Raji (cell line): ENCODE results near the gene ZSWIM5.

Experiments used
- POLR2A ChIP-seq: IDR thresholded peaks from 2 replicates; pipeline ENCODE4 v1.6.1; 2011; ENCODE audit warnings: low read depth, low read length, control low read depth; ENCODE audit not compliant: insufficient read depth

Gene ZSWIM5

DNA sequence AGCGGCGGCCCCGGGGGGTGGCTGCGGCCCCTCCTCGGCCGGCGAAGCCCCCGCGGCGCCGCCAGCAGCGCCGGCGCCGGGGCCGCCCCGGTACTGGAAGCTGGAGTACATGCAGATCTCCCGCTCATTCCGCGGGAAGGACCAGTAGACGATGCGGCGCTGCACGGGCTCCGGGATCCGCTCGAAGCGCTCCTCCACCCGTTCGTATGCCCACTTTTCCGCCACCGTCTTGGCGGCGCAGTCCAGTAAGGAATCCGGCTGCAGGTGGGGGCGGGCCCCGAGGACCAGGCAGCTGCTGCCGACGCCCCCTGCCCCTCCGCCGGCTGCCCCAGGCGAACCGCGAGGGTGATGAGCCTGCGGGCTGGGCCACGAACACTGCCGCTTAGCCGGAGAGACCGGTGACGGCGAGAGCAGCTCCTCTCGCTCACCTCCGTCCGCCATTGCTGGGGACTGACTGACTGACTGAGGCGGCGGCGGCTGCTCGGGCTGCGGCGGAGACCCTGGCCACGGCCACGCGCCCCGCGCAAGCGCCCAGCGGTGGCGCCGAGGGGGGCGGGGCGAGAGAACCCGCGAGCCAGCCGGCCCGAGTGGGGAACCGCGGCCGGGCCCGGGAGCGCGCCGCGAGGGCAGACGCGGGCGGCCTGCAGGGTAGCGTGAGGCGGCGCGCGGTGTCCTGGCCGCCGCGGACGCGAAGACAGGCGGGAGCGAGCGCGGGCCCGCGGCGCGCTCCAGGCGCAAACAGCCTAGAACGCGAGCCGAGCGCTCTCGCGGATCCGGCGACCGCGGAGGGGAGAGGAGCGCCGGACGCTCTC lies at the start of gene ZSWIM5:
ZSWIM5 (minus strand) TSS at position 696 of the 812 bp plus-strand sequence; CDS start at position 441, 255 bp downstream.
- TF ChIP-seq POLR2A: no peak

GRCh38 chr1:45254490-45254889 lies 48.1 kb upstream of the ZSWIM5 start:
- TF ChIP-seq POLR2A: no peak

- no peak for TF ChIP-seq POLR2A
These were observed 44.1 kb upstream of the ZSWIM5 start for GRCh38 chr1:45250544-45250943.

GRCh38 chr1:45246760-45247159 lies 40.4 kb upstream of the ZSWIM5 start:
- no peak for TF ChIP-seq POLR2A

- no peak for TF ChIP-seq POLR2A
These were observed 38.3 kb upstream of the ZSWIM5 start for GRCh38 chr1:45244660-45245059.

DNA sequence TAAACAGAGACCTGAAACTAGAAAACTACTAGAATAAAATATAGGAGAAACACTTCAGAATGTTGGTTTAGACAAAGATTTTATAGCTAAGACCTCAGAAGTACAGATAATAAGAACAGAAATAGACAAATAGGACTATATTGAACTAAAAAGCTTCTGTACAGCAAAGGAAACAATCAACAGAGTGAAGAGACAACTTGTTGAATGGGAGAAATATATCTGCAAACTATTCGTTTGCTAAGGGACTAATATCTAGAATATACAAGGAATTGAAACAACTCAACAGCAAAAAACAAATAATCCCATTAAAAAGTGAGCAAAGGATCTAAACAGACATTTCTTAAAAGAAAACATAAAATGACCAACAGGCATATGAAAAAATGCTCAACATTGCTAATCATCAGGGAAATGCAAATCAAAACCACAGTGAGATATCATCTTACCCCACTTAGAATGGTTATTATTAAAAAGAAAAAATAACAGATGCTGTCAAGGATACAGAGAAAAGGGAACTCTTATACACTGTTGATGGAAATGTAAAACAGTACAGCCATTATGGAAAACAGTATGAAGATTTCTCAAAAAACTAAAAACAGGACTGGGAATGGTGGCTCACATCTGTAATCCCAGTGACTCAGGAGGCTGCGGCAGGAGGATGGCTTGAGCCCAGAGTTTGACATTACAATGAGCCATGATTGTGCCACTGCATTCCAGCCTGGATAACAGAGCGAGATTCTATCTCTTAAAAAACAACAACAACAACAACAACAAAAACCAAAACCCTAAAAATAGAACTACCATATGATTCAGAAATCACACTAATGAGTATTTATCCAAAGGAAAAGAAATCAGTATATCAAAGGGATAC lies 37.3 kb upstream of the ZSWIM5 start:
- TF ChIP-seq POLR2A: no peak

GRCh38 chr1:45238846-45239245 lies 32.4 kb upstream of the ZSWIM5 start:
- TF ChIP-seq POLR2A: no peak

DNA sequence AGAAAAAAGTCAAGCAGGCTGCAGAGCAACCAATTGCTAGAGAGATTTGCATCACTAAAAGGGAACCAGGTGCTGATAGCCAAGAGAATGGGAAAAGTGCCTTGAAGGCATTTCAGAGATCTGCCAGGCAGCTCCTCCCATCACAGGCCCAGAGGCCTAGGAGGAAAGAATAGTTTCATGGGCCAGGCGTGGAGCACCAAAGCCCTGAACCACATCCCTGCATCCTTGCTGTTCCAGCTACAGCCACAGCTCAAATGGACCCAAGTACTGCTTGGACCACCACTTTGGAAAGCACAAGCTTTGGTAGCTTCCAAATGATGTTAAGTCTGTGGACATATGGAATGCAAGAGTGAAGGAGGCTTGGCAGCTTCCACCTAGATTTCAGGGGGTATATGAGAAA lies 29.7 kb upstream of the ZSWIM5 start:
- no peak for TF ChIP-seq POLR2A

GRCh38 chr1:45230537-45230936 lies 24.1 kb upstream of the ZSWIM5 start:
- no peak for TF ChIP-seq POLR2A

GRCh38 chr1:45225598-45225997 lies 19.2 kb upstream of the ZSWIM5 start:
- no peak for TF ChIP-seq POLR2A

- no peak for TF ChIP-seq POLR2A
These were observed 15.3 kb upstream of the ZSWIM5 start for GRCh38 chr1:45221716-45222115.

DNA sequence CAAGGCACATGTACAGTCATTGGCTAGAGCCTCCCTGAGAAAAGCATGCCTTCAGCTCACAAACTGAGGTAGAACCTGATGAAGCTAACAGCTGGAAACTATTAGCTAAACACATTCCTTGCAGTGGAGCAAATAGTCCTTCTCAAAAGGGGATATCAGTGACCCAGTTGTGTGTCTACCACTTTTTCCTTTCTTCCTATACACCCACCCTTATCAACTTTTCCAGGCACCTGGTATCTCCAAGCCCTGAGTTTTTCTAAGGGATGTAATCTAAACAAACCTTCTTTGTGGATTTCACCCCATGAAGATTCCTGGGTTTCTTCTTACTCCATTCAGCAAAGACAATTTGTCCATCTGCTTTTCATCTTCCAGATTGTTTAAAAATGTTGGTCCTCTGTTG lies 10.5 kb upstream of the ZSWIM5 start:
- no peak for TF ChIP-seq POLR2A

GRCh38 chr1:45216200-45216541 lies 9.8 kb upstream of the ZSWIM5 start:
- TF ChIP-seq POLR2A: no peak

DNA sequence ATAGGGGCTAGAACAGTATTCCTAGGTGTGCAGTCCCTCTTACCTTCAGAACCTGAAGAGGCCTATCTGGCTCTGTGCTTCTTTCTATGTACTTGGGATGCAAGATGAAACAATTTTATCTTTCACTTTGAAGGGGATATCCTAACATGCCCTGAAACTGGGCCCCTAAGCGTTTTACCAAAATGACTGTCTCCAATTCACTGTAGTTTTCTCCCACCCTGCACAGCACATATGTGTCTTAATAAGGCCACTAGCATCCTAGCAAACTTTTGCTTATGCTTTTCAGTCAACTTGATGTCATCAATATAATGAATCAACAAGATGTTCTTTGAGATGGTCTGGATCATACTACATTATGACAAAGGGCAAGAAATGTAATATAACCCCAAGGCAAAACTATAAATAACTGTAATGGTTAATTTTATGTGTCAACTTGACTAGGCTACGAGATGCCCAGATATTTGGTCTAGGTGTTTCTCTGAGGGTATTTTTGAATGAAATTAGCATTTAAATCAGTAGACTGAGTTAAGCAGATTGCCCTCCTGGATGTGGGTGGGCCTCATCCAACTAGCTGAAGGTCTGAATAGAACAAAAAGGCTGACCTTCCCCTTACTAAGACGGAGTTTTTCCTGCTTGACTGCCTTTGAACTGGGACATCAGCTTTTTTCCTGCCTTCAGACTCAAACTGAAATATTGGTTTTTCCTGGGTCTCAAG lies 9.2 kb upstream of the ZSWIM5 start:
- TF ChIP-seq POLR2A: no peak

GRCh38 chr1:45213892-45214291 lies 7.5 kb upstream of the ZSWIM5 start:
- no peak for TF ChIP-seq POLR2A
